SHP77 treated with DMSO at 0.1 percent for 48 hours (cell line): ENCODE results near the gene DMD.
"Not testable (repeated sequence)": the region's sequence is repeated elsewhere in the genome, so short reads cannot be mapped to it uniquely, and the experiment has no call there.

Source experiments
- DNase-seq: peaks from one replicate; lab custom pipeline; 2025; lab: John Stamatoyannopoulos, UW

DMD gene

GRCh38 chrX:31522760-31523159, 1688.6 kb downstream of the DMD start:
- no peak for DNase-seq

GRCh38 chrX:31521941-31522340, 1689.4 kb downstream of the DMD start:
- DNase-seq, result no peak

GRCh38 chrX:31516527-31516926, 1694.8 kb downstream of the DMD start:
- DNase-seq, result no peak

- DNase-seq, result no peak
Observed at GRCh38 chrX:31508338-31508737, 1703.0 kb downstream of the DMD start.

- no peak for DNase-seq
Observed at GRCh38 chrX:31506928-31507327, 1704.4 kb downstream of the DMD start.

- no peak for DNase-seq
Observed at GRCh38 chrX:31506360-31506759, 1705.0 kb downstream of the DMD start.

GRCh38 chrX:31500921-31501320, 1710.4 kb downstream of the DMD start:
- DNase-seq, result no peak

GRCh38 chrX:31499109-31499508, 1712.2 kb downstream of the DMD start:
- no peak for DNase-seq

- no peak for DNase-seq
Observed at GRCh38 chrX:31497086-31497485, 1714.3 kb downstream of the DMD start.

GRCh38 chrX:31487951-31488350, 1723.4 kb downstream of the DMD start:
- DNase-seq, result no peak

GRCh38 chrX:31483336-31483735, 1728.0 kb downstream of the DMD start:
- DNase-seq, result no peak

- DNase-seq, result no peak
Observed at GRCh38 chrX:31480696-31481095, 1730.7 kb downstream of the DMD start.

- DNase-seq, result no peak
Observed at GRCh38 chrX:31471229-31471628, 1740.1 kb downstream of the DMD start.

GRCh38 chrX:31470753-31471152, 1740.6 kb downstream of the DMD start:
- DNase-seq, result not testable (repeated sequence)

- DNase-seq, result no peak
Observed at GRCh38 chrX:31464306-31464915, 1746.9 kb downstream of the DMD start.

GRCh38 chrX:31461266-31461665, 1750.1 kb downstream of the DMD start:
- DNase-seq, result no peak

- no peak for DNase-seq
Observed at GRCh38 chrX:31459361-31459760, 1752.0 kb downstream of the DMD start.

GRCh38 chrX:31449965-31450364, 1761.4 kb downstream of the DMD start:
- DNase-seq, result no peak

- DNase-seq, result no peak
Observed at GRCh38 chrX:31449081-31449480, 1762.3 kb downstream of the DMD start.

- no peak for DNase-seq
Observed at GRCh38 chrX:31445542-31445941, 1765.8 kb downstream of the DMD start.

GRCh38 chrX:31443654-31444053, 1767.7 kb downstream of the DMD start:
- DNase-seq, result no peak

- DNase-seq, result no peak
Observed at GRCh38 chrX:31440546-31440945, 1770.8 kb downstream of the DMD start.

- DNase-seq, result no peak
Observed at GRCh38 chrX:31436424-31436823, 1774.9 kb downstream of the DMD start.

GRCh38 chrX:31435592-31435991, 1775.8 kb downstream of the DMD start:
- DNase-seq, result no peak

GRCh38 chrX:31433856-31434255, 1777.5 kb downstream of the DMD start:
- no peak for DNase-seq
